Keratinocyte (primary cell): ENCODE data around the gene DDI1. TPM values are rescaled to one million over a fixed set of nuclear protein-coding genes. Genes with fewer than 3 reads are reported as not detected.

Experiments
- DNase-seq: peaks from one replicate; pipeline ENCODE4 v3.0.0-alpha.2; 2011; ENCODE audit warnings: low read depth, missing footprints, low spot score
- FAIRE-seq: peaks from 2 replicates; lab custom pipeline; 2011; peaks lifted over from hg19 to GRCh38; lab: Jason Lieb, UNC
- H2AFZ ChIP-seq: 2 replicates; pipeline ENCODE4 v1.6.0; 2012; ENCODE audit warnings: low read length, control low read depth, inconsistent platforms; ENCODE audit not compliant: control insufficient read depth
- H3K27ac ChIP-seq: 2 replicates; pipeline ENCODE4 v1.5.1; 2011; ENCODE audit warnings: low read length; ENCODE audit not compliant: control insufficient read depth, insufficient read depth
- H3K27me3 ChIP-seq: 3 replicates; pipeline ENCODE4 v1.6.0; 2011; ENCODE audit warnings: low read length; ENCODE audit not compliant: control insufficient read depth, insufficient read depth; ENCODE audit errors: extremely low read depth
- H3K36me3 ChIP-seq, 2 experiments: 2 replicates in 1 of 2; 3 replicates in 1 of 2; pipeline ENCODE4 v1.5.1; 2011; ENCODE audit warnings: low read length in 2 of 2, mild to moderate bottlenecking in 1 of 2; ENCODE audit not compliant: control insufficient read depth in 2 of 2, insufficient read depth in 2 of 2; ENCODE audit errors: extremely low read depth in 1 of 2
- H3K4me1 ChIP-seq: 3 replicates; pipeline ENCODE4 v1.5.1; 2011; ENCODE audit warnings: low read length; ENCODE audit not compliant: control insufficient read depth, insufficient read depth; ENCODE audit errors: extremely low read depth
- H3K4me2 ChIP-seq: 3 replicates; pipeline ENCODE4 v1.6.0; 2011; ENCODE audit warnings: low read depth, low read length; ENCODE audit not compliant: control insufficient read depth, insufficient read depth; ENCODE audit errors: extremely low read depth
- H3K4me3 ChIP-seq, 3 experiments: fragments of 200-600 bp in 1 of 3; sonication (generic) in 1 of 3; 2 replicates in 2 of 3; 3 replicates in 1 of 3; pipeline ENCODE4 v1.5.1; 2011 to 2016; ENCODE audit warnings: low read length in 3 of 3, mild to moderate bottlenecking in 3 of 3, control low read depth in 2 of 3, inconsistent platforms in 1 of 3, low read depth in 1 of 3, mixed read lengths in 1 of 3, mixed run types in 1 of 3, moderate library complexity in 1 of 3; ENCODE audit not compliant: control insufficient read depth in 2 of 3, insufficient read depth in 2 of 3; ENCODE audit errors: extremely low read depth in 1 of 3
- H3K79me2 ChIP-seq: 2 replicates; pipeline ENCODE4 v1.6.0; 2012; ENCODE audit warnings: low read length; ENCODE audit not compliant: control insufficient read depth, insufficient read depth
- H3K9ac ChIP-seq: 3 replicates; pipeline ENCODE4 v1.6.0; 2011; ENCODE audit warnings: low read length; ENCODE audit not compliant: control insufficient read depth, insufficient read depth; ENCODE audit errors: extremely low read depth
- H3K9me1 ChIP-seq: 3 replicates; pipeline ENCODE4 v1.6.0; 2011; ENCODE audit warnings: low read length; ENCODE audit not compliant: control insufficient read depth, insufficient read depth; ENCODE audit errors: extremely low read depth
- H3K9me3 ChIP-seq: 2 replicates; pipeline ENCODE4 v1.5.1; 2012; ENCODE audit warnings: low read depth, low read length; ENCODE audit not compliant: control insufficient read depth
- H4K20me1 ChIP-seq: 3 replicates; pipeline ENCODE4 v1.6.0; 2011; ENCODE audit warnings: low read length; ENCODE audit not compliant: control insufficient read depth, insufficient read depth; ENCODE audit errors: extremely low read depth
- EZH2 ChIP-seq: IDR thresholded peaks from one replicate; pipeline ENCODE4 v1.6.1; 2012; ENCODE audit warnings: inconsistent platforms, mild to moderate bottlenecking, low read length, moderate library complexity
- dilution Hi-C: fragments of 300-500 bp; cut with MboI; formaldehyde crosslinking; loops from one replicate; pipeline ENCODE4 v1.7.0; 2020; ENCODE audit warnings: low sequenced_read_pairs; ENCODE audit not compliant: extremely low pct_ligation_motif_present
- polyA plus RNA-seq, 5 experiments: library from polyadenylated mRNA; depleted of rRNA in 3 of 5; stranded (reverse) in 3 of 5; stranded (forward) in 1 of 5; unstranded in 1 of 5; fragments of >200 nt; gene quantifications; 1 replicate in 1 of 5; 2 replicates in 3 of 5; 3 replicates in 1 of 5; pipeline versions ENCODE4 v1.2.1 to v1.2.3, GENCODE V29; 2011 to 2012; ENCODE audit warnings: missing spikeins in 2 of 5, low read depth in 1 of 5, low replicate concordance in 1 of 5
- TF ChIP-seq, protein P1 (sequence below), 3 experiments: IDR thresholded peaks in 1 of 3; conservative IDR thresholded peaks in 1 of 3; optimal IDR thresholded peaks in 1 of 3; 2 replicates in 2 of 3; 3 replicates in 1 of 3; pipeline versions ENCODE3 to v1.5.1; 2011; ENCODE audit warnings: low read length in 3 of 3, mild to moderate bottlenecking in 3 of 3, moderate library complexity in 2 of 3, control low read depth in 1 of 3, inconsistent platforms in 1 of 3; ENCODE audit not compliant: insufficient read depth in 2 of 3; ENCODE audit errors: extremely low read depth in 1 of 3

The DDI1 gene
- polyA plus RNA-seq, 1 donor (not counting 4 experiments of a cell fraction or from before 2014, with no cell fraction given), result not detected

DNA sequence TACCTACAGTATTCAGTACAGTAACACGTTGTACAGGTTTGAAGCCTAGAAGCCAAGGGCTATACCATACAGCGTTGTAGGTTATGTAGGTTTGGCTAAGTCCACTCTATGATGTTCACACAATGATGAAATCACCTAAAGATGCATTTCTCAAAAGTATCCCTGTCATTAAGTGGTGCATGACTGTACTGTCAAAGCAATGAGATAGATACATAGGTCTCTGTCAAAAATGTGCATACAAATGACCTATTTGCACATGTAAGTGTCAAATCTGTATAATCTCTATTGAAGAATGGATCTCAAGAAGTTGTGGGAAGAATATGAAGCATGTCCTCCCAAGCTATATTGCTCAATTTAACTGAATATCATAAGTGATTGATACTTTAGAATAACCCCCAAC, 11.9 kb upstream of the DDI1 start:
- Histone ChIP-seq H3K27me3 (no peaks in the 10 kb centered on the region), H3K4me3 (no peak overlapping the region), H4K20me1 (no peaks in the 10 kb centered on the region), H3K9me1 (no peaks in the 10 kb centered on the region), H2AFZ (no peak overlapping the region), H3K4me1 (no peaks in the 10 kb centered on the region), H3K9me3 (no peaks in the 10 kb centered on the region), H3K4me2 (no peak overlapping the region), H3K27ac (no peak overlapping the region), H3K79me2 (no peaks in the 10 kb centered on the region), H3K9ac (no peak overlapping the region), H3K36me3 (no peaks in the 10 kb centered on the region)
- dilution Hi-C loops, result no loop called here
- TF ChIP-seq, protein P1, sequence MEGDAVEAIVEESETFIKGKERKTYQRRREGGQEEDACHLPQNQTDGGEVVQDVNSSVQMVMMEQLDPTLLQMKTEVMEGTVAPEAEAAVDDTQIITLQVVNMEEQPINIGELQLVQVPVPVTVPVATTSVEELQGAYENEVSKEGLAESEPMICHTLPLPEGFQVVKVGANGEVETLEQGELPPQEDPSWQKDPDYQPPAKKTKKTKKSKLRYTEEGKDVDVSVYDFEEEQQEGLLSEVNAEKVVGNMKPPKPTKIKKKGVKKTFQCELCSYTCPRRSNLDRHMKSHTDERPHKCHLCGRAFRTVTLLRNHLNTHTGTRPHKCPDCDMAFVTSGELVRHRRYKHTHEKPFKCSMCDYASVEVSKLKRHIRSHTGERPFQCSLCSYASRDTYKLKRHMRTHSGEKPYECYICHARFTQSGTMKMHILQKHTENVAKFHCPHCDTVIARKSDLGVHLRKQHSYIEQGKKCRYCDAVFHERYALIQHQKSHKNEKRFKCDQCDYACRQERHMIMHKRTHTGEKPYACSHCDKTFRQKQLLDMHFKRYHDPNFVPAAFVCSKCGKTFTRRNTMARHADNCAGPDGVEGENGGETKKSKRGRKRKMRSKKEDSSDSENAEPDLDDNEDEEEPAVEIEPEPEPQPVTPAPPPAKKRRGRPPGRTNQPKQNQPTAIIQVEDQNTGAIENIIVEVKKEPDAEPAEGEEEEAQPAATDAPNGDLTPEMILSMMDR (optimal IDR thresholded peaks at IDR 0.05 in 1 of 3, IDR thresholded peaks at IDR 0.05 in 1 of 3, conservative IDR thresholded peaks at IDR 0.05 in 1 of 3; ENCODE audit: extremely low read depth in 1 of 3, insufficient read depth in 2 of 3, low read length in 3 of 3), result no peak
- no peak for TF ChIP-seq EZH2
- no peak for DNase-seq
- FAIRE-seq, result no peak

DNA sequence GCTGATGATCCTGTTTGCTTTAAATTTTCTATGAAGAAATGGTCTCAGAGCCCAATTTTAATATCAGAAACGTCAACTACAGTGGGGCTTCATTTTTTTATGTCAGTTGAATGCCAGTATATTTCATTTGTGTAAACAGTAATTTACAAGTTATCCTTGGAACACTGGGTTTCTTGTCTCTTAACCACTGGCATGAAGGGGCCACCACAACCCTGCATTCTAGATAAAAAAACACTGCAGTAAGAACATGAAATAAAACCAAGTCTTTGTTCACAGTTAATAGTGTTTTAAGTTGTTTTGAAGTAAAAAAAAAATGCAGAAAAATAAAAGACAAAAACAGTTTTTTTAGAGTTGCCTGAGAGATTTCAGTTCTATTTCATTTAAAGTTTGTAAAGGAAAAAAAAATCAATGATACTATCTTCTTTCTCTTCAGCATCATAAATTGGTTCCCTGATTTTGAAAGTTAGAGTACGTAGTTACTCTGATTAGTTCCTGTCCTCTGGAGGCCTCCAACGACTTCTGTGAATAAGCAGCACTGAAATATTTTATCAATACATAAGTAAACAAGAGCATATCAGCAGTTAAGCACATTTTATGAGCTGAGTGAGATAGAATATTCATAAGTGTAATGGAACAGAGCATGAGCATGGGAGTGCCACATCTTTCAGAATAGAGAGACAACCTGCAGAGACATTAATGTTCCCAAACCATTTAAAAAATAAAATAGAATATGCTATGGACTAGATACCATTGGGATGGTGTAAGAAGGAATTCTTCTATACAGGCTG, 7.8 kb upstream of the DDI1 start:
- Histone ChIP-seq H3K9ac (no peak overlapping the region), H3K4me3 (no peak overlapping the region), H3K27ac (no peak overlapping the region), H2AFZ (no peak overlapping the region), H4K20me1 (no peaks in the 10 kb centered on the region), H3K4me2 (no peak overlapping the region), H3K9me3 (no peaks in the 10 kb centered on the region), H3K9me1 (no peaks in the 10 kb centered on the region), H3K36me3 (no peaks in the 10 kb centered on the region), H3K4me1 (no peaks in the 10 kb centered on the region), H3K79me2 (no peaks in the 10 kb centered on the region), H3K27me3 (no peaks in the 10 kb centered on the region)
- no peak for TF ChIP-seq EZH2
- TF ChIP-seq, protein P1 (optimal IDR thresholded peaks at IDR 0.05 in 1 of 3, IDR thresholded peaks at IDR 0.05 in 1 of 3, conservative IDR thresholded peaks at IDR 0.05 in 1 of 3; ENCODE audit: extremely low read depth in 1 of 3, insufficient read depth in 2 of 3, low read length in 3 of 3), result no peak
- dilution Hi-C loops, result no loop called here
- FAIRE-seq (no peak), DNase-seq (no peak)
